OCI-LY3 (cell line): ENCODE results near the gene TMEM267.

Experiments used
- H2AFZ ChIP-seq: fragments of 200-600, 300-600 bp; shearing (Covaris generic); 2 replicates; pipeline ENCODE4 v1.6.0; 2014; ENCODE audit warnings: antibody characterized with exemption, low read depth, low read length
- H3K27ac ChIP-seq: fragments of 200-600, 300-600 bp; sonication (generic); 2 replicates; pipeline ENCODE4 v1.5.1; 2014; ENCODE audit warnings: mild to moderate bottlenecking, low read length, moderate library complexity, mixed read lengths
- H3K27me3 ChIP-seq: fragments of 200-600, 300-600 bp; sonication (generic); 2 replicates; pipeline ENCODE4 v1.6.1; 2014; ENCODE audit warnings: low read depth, low read length, mixed read lengths
- H3K36me3 ChIP-seq: fragments of 200-600, 300-600 bp; sonication (generic); replicated peaks from 2 replicates; pipeline ENCODE3; 2014; ENCODE audit warnings: low read depth, low read length, mixed read lengths
- H3K4me1 ChIP-seq: fragments of 300-600, 200-600 bp; sonication (generic); 2 replicates; pipeline ENCODE4 v1.6.1; 2014; ENCODE audit warnings: low read length, mixed read lengths
- H3K4me2 ChIP-seq: fragments of 200-600, 300-600 bp; sonication (generic); 2 replicates; pipeline ENCODE4 v1.6.1; 2014; ENCODE audit warnings: low read length, mixed read lengths
- H3K4me3 ChIP-seq: fragments of 300-600, 200-600 bp; sonication (generic); 2 replicates; pipeline ENCODE4 v1.5.1; 2014; ENCODE audit warnings: antibody characterized with exemption, mild to moderate bottlenecking, low read length, moderate library complexity
- H3K79me2 ChIP-seq: fragments of 300-600, 200-600 bp; shearing (Covaris generic); 2 replicates; pipeline ENCODE4 v1.6.1; 2014; ENCODE audit warnings: mild to moderate bottlenecking, low read length, mixed read lengths
- H3K9ac ChIP-seq: fragments of 300-600, 200-600 bp; shearing (Covaris generic); 2 replicates; pipeline ENCODE4 v1.6.0; 2014; ENCODE audit warnings: mild to moderate bottlenecking, low read length, moderate library complexity
- H3K9me3 ChIP-seq: fragments of 200-600, 300-600 bp; shearing (Covaris generic); 2 replicates; pipeline ENCODE4 v1.6.1; 2014; ENCODE audit warnings: low read length, mixed read lengths; ENCODE audit not compliant: insufficient read depth
- H4K20me1 ChIP-seq: fragments of 200-600, 300-600 bp; sonication (generic); 2 replicates; pipeline ENCODE4 v1.6.1; 2016; ENCODE audit warnings: low read length, mixed read lengths; ENCODE audit not compliant: insufficient read depth
- EZH2phosphoT487 ChIP-seq: fragments of 200-600 bp; shearing (Covaris generic); IDR thresholded peaks from 2 replicates; pipeline ENCODE4 v1.6.1; 2018; ENCODE audit warnings: antibody characterized with exemption, mixed run types, low read depth
- TF ChIP-seq, protein P1 (sequence below): fragments of 200-600, 300-600 bp; sonication (generic); IDR thresholded peaks from 2 replicates; pipeline ENCODE4 v1.5.1; 2014; ENCODE audit warnings: antibody characterized with exemption, low read length, low read depth

TMEM267 gene

DNA sequence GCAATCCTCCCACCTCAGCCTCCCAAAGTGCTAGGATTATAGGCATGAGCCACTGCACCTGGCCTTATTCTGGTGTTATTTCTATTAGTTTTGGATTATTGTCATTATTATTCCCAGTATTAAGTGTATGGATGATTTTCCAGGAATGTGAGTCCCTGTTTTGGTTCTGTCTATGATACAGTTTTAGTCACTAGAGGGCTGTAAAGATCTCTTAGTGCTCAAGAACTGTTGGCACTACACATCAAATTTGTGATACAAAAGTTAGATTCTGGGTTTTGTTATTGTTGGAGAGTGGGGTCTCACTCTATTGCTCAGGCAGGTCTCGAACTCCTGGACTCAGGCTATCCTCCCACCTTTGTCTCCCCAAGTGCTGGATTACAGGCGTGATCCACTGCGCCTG, 83.6 kb downstream of the TMEM267 start:
- H3K79me2 ChIP-seq = no peaks in the 10 kb centered on the region
- no peak for TF ChIP-seq EZH2phosphoT487
- TF ChIP-seq, protein P1, sequence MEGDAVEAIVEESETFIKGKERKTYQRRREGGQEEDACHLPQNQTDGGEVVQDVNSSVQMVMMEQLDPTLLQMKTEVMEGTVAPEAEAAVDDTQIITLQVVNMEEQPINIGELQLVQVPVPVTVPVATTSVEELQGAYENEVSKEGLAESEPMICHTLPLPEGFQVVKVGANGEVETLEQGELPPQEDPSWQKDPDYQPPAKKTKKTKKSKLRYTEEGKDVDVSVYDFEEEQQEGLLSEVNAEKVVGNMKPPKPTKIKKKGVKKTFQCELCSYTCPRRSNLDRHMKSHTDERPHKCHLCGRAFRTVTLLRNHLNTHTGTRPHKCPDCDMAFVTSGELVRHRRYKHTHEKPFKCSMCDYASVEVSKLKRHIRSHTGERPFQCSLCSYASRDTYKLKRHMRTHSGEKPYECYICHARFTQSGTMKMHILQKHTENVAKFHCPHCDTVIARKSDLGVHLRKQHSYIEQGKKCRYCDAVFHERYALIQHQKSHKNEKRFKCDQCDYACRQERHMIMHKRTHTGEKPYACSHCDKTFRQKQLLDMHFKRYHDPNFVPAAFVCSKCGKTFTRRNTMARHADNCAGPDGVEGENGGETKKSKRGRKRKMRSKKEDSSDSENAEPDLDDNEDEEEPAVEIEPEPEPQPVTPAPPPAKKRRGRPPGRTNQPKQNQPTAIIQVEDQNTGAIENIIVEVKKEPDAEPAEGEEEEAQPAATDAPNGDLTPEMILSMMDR = peak; percentile 31
- H3K4me2 ChIP-seq = no peak overlapping the region
- H3K4me1 ChIP-seq = no peaks in the 10 kb centered on the region
- no peak overlapping the region for H3K9ac ChIP-seq
- H2AFZ ChIP-seq = no peak overlapping the region
- no peaks in the 10 kb centered on the region for H4K20me1 ChIP-seq
- H3K4me3 ChIP-seq = no peak overlapping the region
- no peaks in the 10 kb centered on the region for H3K36me3 ChIP-seq
- H3K9me3 ChIP-seq = no peaks in the 10 kb centered on the region
- no peak overlapping the region for H3K27ac ChIP-seq
- H3K27me3 ChIP-seq = no peaks in the 10 kb centered on the region

DNA sequence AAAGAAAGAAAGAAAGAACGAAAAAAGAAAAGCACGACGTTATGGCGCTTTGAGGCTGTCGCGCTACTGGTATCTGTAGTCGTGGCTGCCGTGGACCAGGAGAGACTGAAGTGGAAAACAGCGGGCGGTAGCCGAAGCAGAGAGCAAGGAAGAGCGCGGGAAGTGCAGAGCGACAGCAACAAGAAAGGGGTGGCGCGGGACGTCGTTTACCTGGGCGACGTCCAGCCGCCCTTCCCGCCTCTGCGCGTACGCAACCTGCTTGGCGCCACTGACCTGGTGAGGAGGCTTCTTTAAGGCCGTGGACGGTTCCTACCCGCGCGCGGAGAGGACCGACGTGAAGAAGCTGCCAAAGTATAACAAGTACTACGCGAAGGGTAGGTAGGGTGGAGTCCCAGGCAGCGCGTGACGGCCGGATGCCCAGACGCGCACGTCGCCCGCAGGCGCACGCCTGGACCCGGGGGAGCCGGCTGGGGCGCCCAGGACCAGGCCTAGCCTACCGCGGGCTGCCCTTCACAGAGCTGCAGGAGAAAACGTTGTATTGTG, 86.8 kb downstream of the TMEM267 start:
- H3K4me2 ChIP-seq = no peak overlapping the region
- H2AFZ ChIP-seq = no peak overlapping the region
- H3K9me3 ChIP-seq = no peaks in the 10 kb centered on the region
- H3K79me2 ChIP-seq = no peaks in the 10 kb centered on the region
- H3K9ac ChIP-seq = no peak overlapping the region
- no peak overlapping the region for H3K27ac ChIP-seq
- no peak overlapping the region for H3K4me3 ChIP-seq
- no peaks in the 10 kb centered on the region for H4K20me1 ChIP-seq
- H3K4me1 ChIP-seq = no peaks in the 10 kb centered on the region
- no peak for TF ChIP-seq EZH2phosphoT487
- TF ChIP-seq, protein P1 = no peak
- no peaks in the 10 kb centered on the region for H3K27me3 ChIP-seq
- H3K36me3 ChIP-seq = no peaks in the 10 kb centered on the region
